ENCODE results near the gene MAD1L1.

The MAD1L1 gene

DNA sequence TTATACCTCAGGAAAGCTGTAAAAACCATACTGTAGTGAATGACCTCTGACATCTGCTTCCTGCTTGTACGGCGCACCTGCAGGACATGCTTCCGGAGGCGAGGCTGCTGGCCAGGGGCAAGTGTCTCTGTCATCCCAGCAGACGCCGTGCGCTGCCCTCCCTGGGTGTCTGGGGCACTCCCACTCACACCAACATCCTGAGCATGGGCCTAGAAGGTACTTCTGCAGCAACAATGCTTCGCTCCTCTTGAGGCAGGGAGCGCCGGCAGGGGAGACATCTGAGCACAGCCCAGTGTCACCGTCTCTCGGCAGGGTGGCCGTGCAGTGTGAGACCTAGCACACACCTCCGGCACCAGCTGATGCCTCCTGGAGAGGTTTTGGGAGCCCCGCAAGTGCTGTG lies 269.2 kb downstream of the MAD1L1 start:
- no peak for FAIRE-seq

DNA sequence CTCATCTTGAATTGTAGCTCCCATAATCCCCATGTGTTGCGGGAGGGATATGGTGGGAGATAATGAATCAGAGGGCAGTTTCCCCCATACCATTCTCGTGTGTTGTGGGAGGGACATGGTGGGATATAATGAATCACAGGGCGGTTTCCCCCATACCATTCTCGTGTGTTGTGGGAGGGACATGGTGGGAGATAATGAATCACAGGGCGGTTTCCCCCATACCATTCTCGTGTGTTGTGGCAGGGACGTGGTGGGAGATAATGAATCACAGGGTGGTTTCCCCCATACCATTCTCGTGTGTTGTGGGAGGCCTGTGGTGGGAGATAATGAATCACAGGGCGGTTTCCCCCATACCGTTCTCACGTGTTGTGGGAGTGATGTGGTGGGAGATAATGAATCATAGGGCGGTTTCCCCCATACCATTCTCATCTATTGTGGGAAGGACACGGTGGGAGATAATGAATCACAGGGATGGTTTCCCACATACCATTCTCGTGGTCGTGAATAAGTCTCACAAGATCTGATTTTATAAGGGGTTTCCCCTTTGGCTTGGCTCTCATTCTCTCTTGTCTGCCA lies 271.0 kb downstream of the MAD1L1 start:
- FAIRE-seq = no peak

DNA sequence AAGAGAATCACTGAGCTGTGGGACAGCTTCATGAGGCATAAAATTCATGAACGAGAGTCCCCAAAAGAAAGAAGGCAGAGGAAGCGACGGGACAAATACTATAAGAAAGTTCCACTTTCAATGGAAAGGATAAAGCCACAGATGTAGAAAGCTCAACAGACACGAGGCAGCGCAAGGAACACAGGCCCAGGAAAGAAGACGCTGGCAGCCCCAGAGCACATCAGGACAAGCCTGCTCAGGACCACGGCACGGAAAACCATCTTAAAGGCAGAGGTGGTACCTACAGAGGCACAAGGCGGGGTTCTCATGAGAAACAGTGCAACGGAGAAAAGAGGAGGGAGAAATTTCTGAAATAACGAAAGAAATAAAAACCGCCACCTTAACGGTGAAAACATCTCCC lies 273.4 kb downstream of the MAD1L1 start:
- FAIRE-seq = no peak

DNA sequence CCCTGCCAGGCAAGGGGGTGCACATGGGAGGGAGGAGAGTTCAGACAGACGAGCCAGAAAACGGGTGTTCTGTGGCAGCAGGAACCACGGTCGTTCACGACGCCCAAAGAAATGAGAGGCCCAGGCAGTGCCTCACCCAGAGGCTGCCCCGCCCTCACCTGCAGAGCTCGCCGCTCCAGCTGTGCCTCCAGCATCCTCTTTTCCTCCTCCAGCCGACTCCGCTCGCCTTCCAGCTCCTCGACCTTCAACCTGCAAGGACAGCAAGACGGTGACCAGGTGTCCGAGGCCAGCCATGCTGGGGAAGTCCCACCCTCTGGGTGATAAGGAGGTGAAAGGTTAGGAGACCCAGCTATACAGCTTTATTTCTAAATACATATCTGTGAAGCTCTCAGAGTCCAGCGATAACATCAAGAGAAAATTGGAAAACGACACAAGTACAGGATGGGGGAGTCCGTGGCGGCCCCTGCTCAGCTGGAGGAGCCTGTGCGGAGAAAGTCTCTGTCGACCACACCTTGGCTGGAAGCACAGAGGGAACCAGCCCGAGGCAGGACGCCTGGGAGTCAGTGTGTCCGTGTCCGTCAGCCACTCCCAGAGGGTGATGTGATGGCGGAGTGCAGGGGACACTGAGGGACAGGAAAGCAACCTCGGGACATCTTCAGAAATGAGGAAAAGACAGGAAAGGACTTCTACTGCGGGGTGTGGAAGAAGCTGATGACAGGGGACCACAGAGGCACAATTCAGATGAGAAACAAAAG lies 275.1 kb downstream of the MAD1L1 start:
- FAIRE-seq = no peak

DNA sequence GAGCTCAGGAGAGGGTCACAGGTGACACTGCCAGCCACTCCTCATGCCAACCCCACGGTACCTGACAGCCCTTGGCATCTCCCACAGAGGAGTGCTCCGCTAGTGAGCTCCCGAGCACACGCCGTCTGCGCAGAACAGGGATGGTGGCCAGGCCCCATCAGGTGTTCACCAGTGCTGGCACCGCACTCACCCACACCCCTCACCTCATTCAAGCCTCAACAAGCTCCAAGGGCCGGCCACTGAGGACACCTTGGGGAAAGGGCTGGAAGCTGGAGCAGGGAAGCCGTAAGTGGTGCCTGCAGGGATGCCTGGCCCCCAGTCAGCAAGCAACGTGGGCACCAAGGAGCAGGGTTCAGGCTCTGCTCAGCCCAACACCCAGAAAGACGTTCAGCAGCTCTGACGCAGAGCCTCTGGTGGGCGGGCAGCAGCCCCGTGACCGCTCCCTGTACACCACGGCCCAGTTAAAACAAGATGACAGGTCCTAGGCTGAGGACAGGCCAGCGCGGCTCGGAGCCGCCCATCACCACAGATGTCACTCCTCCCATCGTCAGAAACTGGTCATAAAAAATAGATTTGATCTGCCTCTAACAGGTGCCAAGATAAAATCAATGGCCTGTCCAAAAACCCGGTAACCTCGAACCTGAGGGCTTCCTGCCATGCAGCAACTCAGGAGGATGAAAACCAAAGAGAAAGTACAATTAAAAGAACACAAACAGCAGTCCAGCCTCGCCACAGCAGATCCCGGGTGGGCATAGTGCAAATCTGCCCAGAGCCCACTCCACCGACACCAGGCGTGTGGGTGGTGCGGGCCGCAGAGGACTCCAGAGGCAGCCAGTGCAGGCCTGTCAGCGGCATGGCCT lies 275.9 kb downstream of the MAD1L1 start:
- no peak for FAIRE-seq

DNA sequence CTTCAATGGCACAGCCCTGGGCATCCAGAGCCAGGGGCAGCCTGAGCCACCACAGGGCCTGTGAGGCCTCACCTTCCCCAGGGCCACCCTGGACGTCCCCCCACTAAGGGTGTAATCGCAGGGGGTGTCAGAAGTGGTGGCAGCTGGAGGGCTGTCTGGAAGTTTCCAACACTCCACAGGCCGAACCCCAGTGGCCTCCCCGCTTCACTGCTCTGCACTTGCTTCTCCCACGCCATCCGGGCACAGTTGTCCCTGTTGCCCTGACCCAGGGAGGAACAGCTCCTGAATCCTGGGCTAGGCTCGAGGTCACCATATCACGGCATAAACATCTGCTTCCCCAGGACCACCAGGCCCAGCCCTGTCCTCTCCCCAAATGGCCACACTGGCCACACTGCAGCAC lies 276.6 kb downstream of the MAD1L1 start:
- FAIRE-seq = no peak

DNA sequence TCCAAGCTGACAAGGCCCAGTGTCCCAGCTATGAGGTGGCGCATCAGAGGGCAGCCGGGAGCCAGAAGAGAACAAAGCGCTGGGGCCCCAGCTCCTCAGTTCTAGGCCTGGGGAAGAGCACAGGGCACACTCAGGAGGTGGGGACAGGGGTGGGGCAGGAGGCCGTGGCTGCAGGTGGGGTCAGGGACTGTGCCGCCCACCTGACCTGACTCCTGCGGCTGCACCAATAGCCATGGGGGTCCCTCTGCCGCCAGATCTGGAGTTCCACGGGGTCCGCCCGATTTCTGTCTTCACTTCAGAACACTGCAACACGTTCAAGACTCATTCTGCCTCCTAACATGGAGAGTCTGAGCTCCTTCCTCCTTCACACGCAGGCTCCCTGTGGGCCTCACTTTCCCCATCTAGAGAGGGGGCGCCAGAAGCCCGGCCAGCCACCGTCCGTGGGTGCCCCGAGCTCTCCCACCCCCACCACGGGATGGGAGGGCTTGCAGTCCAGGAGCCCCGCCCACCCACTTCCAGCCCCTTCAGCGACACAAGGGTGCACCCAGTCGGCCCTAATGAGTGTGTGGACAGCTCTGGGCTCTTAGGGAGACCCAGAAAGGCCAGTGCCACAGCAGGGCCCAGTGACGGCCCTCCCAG lies 278.3 kb downstream of the MAD1L1 start:
- FAIRE-seq = no peak

DNA sequence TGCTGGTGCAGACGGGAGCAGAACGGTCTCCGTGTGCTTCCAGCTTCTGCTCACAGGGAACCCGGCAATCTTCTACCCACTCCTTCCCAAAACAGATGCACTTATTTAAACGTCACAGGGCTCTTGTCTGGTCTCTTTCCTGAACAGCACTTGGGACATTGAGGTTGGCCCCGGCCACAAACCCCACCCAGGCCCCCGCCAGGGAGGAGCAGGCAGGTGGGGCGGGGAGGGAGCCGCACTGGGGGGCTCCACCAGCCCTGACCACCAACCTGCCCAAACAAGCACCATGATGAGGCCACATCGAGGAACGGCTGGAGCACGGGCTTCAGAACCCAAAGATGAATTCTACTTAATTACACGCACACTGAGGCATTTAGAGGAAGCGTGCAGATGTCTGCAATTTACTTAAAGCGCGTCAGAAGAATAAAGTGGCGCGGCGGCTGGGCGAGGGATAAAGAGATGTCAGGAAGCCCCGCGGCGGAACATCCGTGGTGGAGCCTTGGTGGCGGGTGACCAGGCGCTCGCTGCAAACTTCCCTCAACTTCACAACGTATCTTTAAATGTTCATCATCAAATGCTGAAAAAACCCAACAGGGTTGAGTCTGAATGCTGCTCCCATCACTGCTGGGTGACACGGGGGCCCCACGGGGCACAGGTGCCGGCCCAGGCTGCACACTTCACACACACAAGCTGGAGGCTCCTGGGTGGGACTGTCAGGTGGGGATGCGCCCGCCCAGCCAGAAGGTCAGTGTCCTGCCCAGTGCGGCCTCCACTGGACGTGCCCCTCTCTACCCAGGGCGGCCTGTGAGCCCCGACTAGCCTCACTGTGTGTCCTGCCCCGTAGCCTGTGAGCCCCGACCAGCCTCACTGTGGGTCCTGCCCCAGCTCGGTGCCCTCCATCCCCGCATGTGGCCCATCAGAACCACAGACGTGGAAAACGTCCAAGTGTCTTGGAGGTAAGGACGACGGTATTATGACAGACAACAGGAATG lies 279.2 kb downstream of the MAD1L1 start:
- no peak for FAIRE-seq

DNA sequence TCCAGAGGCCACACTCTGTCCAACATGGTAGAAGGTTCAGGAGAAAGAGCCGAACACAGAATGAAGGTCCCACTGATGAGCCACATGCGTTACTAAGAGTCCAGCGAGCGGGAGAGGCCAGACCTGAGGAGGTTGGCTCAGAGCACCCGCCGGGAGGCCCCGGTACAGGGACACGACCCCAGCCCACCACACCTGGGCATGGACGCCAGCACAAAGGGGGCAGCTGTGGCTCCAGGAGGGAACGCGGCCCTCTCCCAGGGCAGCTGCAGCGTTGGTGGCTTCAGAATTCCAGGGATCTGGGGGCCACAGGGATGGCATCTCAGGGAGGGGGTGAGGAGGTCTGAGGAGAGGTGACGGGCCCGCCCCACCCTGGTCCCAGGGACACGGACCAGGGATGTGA lies 280.0 kb downstream of the MAD1L1 start:
- no peak for FAIRE-seq

DNA sequence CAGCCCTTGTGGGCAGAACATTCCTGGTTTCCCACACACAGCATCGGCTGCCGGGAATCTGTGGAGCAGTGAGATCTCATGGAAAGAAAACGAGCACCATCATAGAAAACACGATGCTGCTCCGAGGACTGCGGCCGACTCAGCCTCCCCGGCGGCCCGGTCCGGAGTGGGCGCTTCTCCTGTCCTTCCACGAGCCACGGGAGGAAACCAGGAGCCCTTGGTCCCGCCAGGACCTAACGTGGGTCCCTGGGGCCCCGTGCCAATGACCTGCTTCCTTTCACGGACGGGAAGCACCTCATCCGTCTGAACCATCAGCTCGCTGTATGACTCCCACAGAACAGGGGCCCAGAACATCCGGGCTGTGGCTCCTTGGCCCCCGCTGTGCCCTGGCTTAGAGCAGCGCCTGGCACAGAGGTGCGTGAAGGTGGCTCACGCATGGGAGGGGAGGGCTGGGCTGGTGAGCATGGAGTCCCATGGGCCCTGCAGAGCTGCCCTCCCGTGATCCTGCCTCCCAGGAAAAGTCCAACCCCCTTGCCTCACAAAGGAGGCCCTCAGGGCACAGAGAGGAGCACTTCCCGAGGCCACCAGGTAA lies 280.5 kb downstream of the MAD1L1 start:
- no peak for FAIRE-seq

DNA sequence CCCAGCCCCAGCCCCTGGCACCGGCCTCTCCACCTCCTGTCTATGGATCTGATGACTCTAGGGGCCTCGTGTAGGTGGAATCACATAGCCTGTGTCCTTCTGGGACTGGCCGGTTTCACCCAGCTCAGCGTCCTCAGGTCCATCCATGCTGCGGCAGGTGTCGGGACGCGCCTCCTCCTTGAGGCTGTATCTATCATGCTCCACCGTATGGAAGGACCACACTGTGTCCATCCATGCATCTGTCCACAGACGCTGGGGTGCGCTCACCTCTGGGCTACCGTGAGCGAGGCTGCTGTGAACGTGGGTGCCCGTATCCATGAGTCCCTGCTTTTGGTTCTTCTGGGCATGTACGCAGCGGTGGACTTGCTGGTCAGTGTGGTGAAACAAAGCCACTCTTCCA lies 281.1 kb downstream of the MAD1L1 start:
- FAIRE-seq = no peak

DNA sequence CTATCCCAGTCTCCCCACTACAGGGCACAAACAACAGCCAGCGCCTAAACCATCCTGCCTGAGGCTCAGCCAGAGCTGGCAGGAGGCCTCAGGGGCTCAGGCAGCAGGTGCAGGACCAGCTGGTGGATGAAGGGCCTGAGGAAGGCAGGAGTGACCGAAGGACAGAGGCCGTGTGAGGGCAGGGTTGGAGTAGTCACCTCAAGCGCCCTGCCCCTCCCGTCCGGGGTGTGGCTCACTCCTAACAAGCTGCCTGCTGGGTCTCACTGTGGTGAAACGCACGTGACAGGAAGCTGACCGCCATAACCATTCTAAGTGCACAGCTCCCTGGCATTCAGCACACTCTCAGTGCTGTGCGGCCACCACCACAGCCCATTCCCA lies 281.6 kb downstream of the MAD1L1 start:
- no peak for FAIRE-seq

DNA sequence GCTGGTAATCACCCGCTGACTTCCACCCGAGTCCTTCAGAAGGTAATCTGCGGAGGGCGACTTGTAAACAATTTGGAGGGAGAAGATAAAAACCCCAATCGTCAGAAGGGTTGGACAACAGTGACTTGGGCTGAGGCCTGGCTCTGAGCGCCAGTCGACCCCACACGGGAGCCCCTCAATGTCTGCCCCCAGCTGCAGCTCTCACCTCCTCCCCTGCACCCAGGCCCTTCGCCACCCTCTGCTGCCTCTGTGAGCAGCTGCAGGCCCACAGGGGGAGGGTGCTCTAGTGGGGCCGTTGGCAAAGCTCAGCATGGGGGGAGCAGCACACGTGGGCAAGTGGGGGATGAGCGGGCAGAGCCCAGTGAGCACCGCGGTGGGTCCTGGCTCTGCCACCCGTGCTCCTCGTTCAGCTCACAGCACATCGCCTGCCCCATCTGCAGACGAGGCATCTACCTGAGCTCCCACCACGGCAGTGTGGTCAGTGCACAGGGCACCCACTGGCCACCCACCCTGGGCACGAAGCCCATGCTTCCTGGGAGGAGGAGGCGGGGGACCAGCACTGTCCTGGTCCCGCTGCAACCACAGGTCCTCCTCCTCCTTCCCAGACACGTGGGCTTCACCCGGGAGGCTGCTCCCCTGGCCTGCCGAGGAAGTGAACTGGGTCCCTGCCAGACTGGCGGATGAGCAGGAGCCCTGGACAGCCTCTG lies 282.1 kb downstream of the MAD1L1 start:
- FAIRE-seq = no peak

DNA sequence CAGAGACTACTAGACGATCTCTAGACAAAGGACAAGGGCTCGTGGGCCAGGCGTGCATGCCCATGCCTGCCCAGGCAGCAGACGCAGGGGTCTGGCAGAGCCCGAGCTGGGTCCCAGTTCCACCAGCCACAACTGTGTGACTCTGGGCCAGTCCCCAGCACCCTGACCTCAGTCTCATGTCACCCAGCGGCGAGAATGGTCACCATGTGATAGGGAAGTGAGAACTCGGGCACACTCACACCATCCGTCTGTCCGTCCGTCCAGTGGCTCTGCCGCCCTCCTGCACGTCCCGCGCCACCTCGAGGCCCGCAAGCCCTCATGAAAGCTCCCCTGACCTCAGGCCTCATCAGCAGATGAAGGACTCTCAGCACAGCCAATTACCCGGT lies 282.7 kb downstream of the MAD1L1 start:
- FAIRE-seq = no peak

DNA sequence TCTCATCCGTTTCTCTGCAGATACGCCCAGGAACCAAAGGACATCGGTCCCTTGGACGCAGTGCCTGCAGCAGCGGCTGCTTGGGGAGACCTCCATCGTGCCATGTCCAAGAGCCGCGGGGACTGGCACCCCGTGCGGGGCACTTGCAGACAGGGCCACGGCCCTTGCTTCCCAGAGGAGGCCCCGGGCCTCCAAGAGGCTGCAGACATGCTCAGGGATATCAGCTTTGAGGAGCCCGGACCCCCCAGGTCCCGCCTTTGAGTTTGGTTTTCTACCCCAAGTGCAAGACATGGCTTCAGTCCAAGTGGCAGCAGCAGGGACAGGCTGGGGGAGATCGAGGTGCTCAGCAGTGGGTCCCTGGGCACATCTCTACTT lies 283.1 kb downstream of the MAD1L1 start:
- FAIRE-seq = no peak

DNA sequence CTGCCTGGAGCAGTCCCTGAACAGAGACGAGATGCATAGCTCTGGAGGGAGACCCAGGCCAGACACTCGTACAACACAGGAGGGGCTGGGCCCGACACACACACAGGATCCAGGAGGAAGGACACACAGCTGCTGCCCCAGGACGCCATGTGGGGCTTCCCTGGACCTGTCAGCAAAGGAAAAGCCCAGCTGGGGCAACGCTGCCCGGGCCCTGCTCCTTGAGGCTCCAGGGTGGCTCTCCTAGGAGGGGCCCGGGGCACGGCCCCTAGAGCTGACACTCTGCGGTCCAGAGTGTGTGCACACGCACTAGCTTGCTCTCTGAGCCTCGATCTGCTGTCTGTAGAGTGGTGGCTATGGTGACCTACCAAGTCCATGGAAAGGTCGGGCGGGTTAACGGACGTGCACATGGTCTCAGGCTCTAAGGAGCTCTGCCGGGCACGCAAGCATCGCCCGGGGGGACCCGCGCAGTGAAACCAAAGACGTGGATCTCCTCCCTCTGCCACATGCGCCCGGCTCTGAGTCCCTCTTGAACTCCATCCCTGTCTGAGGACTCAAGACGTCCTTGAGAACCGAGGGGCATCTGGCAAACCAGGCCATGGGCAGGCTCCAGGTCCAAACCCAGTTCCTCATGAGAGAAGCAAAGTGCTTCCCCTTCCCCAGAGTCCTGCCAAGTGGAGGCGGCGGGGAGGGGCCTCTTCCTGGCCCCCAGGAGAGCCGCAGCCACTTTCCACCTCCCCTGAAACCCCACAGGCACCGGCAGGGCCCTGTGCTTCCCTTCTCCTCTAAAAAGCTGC lies 283.7 kb downstream of the MAD1L1 start:
- FAIRE-seq = no peak

DNA sequence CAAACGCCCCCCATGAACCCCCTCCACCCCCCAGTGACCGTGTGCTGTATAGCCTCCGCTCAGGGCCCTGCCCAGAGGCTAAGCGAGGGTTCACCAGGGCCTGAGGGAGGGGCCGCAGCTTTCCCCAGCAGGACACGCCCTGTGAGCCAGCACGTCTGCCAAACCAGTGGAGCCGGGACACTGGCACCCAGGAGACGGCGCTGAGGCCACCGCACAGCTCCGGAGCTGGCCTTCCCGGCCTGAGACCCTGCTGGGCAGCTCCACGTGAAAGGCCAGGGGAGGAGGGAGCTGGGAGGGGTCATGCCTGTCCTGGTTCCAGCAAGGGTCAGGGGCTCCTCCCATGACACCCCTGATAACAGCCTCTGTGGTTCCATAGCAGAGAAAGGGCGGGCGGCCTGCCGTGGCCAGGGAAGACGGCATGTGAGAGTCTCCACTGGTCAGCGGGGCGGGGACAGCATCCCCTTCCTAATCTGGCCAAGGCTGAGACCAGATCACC lies 284.4 kb downstream of the MAD1L1 start:
- FAIRE-seq = no peak

DNA sequence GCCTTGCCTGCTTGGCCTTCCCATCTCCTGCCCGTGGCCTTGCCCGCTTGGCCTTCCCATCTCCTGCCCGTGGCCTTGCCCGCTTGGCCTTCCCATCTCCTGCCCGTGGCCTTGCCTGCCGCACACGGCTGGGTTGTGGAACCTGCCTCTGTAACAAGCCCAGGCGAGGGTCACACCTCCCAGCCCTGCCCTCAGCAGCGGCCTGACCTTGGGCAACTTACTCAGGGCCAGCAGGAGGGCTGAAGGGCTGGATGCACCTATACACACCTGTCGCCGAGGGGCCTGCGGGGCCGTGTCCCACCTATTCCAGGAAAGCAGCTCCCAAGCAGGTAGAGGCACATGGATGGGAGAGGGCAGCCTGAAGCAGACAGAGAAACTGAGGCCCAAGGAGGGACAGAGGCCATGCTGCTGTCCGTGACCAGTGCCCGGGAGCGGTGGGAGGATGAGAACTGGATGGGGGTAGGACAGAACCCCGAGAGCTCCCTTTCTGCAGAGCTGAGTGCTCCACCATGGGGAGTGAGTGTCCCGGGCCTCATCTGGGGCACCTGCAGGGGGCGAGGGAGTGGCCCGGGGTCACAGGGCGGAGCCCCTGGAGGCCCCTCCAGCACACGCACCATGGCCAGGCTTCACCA lies 285.0 kb downstream of the MAD1L1 start:
- FAIRE-seq = no peak

DNA sequence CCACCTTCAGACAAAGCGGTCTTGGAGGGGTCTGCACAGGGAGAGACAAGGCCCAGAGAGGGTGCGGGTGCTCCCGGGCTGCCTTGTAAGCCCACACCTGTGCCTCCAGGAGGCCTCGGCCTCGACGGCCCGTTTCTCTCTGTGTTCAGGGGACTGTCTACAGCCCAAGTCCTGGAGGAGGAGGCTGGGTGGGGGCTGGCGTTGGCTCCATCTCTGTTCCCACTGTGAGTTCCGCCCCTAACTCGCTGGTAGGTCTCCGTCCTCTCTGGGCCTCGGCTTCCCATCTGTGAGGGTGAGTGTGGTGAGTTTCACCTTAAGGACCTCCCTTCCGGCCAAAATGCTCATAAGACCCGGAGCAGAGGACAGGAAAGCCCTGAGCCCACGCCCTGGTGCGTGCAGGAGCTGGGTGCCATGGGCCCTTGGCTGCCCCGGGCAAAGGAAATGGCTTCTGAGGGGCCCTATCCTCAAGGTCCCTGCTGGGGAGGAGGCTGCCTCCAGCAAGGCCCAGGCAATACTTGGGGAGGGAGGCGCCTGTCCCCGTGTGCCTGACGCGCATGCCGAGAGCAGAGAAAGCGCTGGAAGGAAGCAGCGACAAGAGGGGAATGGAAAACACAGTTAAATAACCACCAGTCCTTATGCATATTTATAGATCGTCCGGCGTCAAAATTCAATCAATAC lies 285.8 kb downstream of the MAD1L1 start:
- FAIRE-seq = no peak

Measured in TTC549 (cell line).